NCI-H460 (cell line): Measurements from ENCODE around the gene CANT1. TPM values are rescaled to one million over a fixed set of nuclear protein-coding genes. Genes with fewer than 3 reads are reported as not detected.
A peak's percentile ranks its signal among the peaks of the same experiment; 100 is the strongest.

Experiments used
- DNase-seq: peaks from one replicate; pipeline ENCODE4 v3.0.0-alpha.2; 2016; ENCODE audit warnings: low read depth; ENCODE audit errors: extremely low read depth
- total RNA-seq: library from RNA; depleted of rRNA; stranded (reverse); fragments of >200 nt; shearing (Covaris generic); gene quantifications from 2 replicates; pipeline ENCODE4 v1.2.3, GENCODE V29; 2014

Gene CANT1
- total RNA-seq, 1 experiment from 2014 or later, result 36.1 TPM

GRCh38 chr17:78981010-78981888, 28.3 kb downstream of the CANT1 start:
- DNase-seq, result no peak

DNA sequence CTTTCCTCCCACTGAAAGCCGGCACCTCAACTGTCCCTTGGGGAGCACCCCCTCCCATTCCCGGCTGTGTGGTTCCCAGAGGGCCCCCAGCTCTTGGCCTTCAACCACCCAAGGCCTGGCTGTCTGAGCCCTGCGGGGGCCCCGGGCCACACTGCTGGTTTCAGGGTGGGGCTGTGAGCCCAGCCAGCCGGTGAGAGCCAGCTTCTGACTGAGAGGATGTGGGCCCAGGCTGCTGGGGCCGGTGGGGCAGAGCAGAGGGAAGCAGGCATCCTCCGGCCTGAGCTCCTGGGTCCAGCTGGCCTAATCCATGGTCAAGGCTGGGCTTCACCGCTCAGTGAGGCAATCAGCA, 29.0 kb downstream of the CANT1 start:
- no peak for DNase-seq

GRCh38 chr17:78979780-78980623, 29.6 kb downstream of the CANT1 start, which contains the start of gene LGALS3BP:
LGALS3BP (minus strand) TSS chr17:78979923; CDS start chr17:78977191, 2,732 bp downstream.
- DNase-seq, result peak; percentile 71

GRCh38 chr17:78977997-78978973, 31.3 kb downstream of the CANT1 start:
- DNase-seq, result no peak

DNA sequence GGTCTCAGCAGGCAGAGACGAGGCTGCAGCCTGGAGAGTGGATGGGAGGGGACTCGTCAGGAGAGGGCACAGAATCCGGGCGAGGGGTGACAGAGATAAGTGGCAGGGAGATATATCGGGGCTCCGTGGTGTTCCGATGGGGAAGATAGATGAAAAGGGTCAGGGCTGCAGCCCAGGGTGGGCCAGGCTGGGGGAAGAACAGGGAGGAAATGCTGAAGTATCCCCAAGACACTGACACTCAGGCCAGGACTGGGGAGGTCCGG, 32.0 kb downstream of the CANT1 start:
- no peak for DNase-seq

GRCh38 chr17:78976907-78977680, 32.5 kb downstream of the CANT1 start:
- DNase-seq, result no peak

DNA sequence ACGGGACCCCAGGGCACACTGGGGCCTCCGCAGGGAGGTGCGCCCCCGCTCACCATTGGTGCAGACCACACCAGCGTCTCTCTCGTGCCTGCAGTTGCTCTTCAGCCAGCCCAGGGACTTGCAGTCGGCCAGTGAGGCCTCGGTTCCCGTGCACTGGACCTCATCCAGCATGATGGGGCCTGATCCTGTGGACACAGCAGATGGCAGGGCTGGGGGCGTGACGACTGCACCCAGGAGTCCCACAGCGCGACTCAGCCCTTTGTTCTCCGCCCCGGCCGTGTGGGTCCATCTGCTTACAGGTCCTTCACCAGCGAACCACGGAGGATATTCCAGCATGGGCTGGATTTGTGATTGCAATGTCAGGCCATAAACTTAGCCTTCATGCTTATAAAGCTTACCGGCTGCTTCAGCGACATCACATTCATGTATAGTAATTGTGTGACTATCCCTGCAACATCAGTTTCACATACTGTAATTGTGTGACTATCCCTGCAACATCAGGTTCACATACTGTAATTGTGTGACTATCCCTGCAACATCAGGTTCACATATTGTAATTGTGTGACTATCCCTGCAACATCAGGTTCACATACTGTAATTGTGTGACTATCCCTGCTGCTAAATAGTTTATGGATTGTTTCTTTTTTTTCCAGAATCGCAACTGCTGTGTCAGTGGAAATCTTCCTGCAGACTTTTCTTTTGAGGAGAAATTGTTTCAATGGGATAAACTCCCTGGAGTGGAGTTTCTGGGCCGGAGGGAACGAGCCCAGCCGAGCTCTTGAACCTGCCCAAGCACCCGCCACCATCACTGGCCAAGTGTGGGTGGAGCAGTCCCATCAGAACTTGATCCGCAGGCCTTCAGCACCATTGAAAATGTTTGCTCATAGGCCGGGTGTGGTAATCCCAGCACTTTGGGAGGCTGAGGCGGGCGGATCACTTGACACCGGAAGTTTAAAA, 34.7 kb downstream of the CANT1 start:
- DNase-seq, result peak; percentile 66

DNA sequence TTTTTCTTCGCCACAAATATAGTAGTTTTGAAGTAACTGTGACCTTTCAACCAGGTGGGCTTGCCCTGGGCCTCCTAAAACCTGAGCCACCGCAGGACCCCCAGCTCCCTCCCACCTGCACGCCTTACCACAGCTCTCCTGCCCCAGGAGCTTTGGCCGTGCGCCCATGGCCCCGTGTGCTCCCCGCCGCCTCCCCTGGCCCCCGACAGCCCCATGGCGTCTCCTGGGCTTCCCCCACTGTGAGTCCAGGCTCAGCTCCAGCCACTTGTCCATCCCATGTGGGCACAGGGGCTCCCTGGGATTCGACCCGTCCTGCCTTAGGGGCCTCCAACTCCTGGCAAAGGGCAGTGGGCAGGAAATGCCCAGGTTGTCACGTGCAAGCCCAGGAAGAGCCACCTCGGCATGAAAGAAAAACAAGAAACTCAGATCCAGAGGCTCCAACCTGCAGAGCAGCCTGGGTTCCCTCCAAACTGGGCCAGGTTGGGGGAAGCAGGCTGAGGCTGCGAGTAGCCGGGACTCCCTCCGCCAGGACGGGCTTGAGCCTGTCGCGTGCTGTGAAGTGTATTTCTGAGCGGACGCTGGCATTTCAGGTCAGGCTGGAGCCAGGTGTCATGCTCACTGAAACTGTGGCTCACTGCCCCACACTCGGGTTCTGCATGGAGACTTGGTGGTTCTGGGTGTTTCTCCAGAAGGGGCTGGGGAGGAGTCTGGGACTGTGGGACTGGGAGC, 35.6 kb downstream of the CANT1 start:
- no peak for DNase-seq

DNA sequence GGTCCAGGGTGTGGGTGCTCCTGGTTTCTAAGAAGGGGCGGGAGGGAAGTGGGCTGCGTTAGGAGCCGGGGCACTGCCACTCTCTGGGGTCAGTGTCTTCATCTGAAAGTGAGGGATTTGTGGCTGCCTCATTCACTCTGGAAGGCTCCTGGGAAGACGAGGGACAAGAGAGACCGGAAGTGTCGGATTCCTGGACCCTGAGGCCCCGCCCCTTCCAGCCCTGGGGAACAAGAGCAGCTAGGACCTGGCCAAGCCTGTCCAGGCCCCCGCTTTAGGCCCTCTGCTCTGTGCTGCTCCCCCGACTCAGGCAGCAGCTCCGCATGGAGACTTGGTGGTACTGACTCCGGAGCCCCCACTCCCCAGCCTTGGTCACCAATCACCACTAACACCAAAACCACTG, 36.4 kb downstream of the CANT1 start:
- DNase-seq, result no peak

- no peak for DNase-seq
These were observed 37.0 kb downstream of the CANT1 start for GRCh38 chr17:78972507-78973105.

DNA sequence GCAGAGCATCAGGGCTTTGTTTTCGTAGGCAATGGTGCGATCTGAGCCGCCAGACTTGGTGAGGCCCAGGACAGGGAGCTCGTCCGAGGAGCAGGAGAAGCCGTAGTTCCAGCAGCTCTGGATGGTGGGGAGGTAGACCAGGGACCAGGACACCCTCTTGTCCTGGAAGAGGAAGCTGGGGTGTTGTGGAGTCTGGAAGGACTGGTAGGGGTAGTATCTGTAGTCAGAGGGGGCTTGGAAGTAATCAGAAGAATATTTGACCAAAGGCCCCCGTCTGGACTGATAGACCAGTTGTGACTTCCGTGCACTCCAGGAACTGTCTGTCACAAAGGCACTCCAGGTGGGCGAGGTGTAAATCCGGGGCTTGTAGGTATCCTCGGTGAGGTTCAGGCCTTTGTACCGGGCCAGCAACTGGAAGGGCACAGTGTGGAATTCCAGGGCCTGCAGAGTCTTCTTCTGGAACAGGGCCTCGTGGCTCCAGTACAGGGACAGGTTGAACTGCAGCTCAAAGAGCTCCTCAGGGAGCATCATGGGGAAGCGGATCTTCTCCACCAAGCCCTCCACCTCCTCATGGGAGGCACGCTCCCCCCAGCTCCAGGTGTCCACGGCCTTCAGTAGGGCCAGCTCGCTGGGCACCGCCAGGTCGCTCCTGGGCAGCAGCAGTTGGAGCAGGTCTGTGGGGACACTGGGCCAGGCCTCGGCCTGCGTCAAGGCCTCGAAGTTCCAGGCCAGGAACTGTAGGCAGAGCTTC, 37.6 kb downstream of the CANT1 start:
- DNase-seq, result no peak

GRCh38 chr17:78970834-78971755, 38.5 kb downstream of the CANT1 start:
- peak; percentile 75 for DNase-seq

DNA sequence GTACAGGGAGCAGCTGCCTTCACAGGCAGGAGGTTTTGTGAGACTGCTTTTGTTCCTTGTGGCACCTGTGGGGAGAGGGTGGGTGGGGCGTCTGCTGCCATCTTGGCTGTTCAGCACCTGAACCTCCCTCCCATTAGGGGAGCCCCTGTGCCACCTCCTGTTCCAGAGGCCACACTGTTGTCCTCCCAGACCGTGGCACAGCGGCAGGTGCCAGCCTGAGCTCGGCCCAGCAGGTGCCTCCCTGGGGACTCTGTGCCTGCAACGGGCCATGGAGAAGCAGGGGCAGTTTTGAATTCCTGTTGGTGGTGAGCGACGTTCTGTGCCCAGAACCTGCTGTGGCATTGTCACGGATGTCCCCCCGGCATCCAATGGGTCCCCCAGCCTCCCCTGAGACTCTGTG, 39.7 kb downstream of the CANT1 start:
- DNase-seq, result no peak

DNA sequence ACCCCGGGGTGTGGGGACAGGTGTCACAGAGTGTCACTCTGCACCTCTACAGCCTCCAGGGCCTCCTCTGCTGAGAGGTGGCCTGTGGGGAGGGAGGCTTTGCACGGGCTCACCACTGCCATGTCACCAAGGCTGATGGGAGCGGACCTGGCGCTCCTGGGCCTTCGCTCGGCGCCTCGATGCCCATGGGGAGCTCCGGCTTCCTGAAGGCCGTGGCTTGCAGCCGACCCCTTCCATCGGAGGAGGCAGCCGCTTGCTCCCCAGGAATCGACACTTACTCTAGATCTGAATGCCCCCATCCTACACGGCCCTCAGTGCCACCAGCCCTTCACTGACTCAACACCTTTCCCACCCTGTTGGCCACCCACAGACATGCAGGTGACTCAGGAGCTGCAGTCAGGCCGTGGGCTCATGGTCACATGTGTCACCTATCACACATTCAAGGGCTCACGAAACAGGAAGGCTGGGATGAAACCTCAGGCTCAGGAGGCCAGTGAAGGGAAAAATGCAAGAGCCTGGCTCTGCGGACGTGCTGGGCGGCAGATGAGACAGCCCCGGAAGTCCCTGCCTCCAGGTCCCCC, 41.7 kb downstream of the CANT1 start:
- DNase-seq, result no peak

DNA sequence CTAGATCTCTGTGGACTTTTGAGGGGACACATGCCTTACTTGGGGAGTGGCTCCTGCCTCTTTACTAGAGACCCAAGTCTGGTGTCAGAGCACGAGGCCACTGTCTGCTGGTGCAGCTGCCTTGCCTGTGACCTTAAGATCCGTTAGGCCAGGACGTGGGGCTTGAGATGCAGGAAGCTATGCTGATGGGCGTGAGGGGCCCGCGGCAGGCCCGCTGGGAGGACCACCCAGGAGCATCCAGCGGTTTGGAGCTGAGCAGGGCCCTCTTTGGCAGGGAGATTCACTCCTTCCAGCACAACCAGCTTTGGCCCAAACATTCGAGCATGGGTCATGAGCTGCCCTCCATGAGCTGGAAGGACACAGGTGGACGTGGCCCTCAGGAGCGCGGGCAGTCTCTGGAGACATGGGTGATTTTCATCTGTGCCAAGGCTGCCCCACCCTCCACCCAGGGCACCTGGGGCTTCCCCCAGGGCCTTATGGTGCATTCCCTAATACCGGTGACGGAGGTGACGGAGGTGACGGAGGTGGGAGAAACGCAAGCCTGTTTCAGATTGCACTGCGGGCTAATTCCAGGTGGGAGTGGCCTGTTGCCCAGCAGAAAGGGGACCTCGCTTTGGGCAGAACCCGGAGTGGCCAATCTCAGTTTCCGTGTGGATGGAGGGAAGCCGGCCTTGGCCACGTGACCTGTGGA, 42.5 kb downstream of the CANT1 start:
- no peak for DNase-seq
